HEK293 (cell line): Measurements from ENCODE around the gene TRNAU1AP.

Experiments used
- CTCF ChIA-PET: fragments of 350-600 bp; formaldehyde crosslinking; extraction: SDS; loops from one replicate; lab custom pipeline; 2021; ENCODE audit warnings: antibody characterized with exemption; lab: Yijun Ruan, JAX
- POLR2A ChIA-PET: fragments of 300-600 bp; formaldehyde crosslinking; extraction: SDS; loops from one replicate; lab custom pipeline; 2020; ENCODE audit warnings: antibody characterized with exemption, inconsistent platforms; lab: Yijun Ruan, JAX
- H3K27ac ChIP-seq: fragments of 200-500 bp; sonication (Bioruptor generic); 2 replicates; pipeline ENCODE4 v1.5.1; 2014; ENCODE audit warnings: low read depth, low read length, control low read depth, inconsistent platforms; ENCODE audit errors: extremely low read depth
- H3K36me3 ChIP-seq, 2 experiments: fragments of 200-500 bp in 1 of 2; sonication (Bioruptor generic) in 1 of 2; 1 replicate in 1 of 2; 2 replicates in 1 of 2; pipeline ENCODE4 v1.5.1; 2014 to 2017; ENCODE audit warnings: inconsistent platforms in 2 of 2, low read length in 2 of 2; ENCODE audit not compliant: control insufficient read depth in 2 of 2, insufficient read depth in 1 of 2
- H3K4me1 ChIP-seq: fragments of 200-500 bp; sonication (Bioruptor generic); 2 replicates; pipeline ENCODE4 v1.5.1; 2014; ENCODE audit warnings: mild to moderate bottlenecking, low read length, inconsistent platforms; ENCODE audit not compliant: control insufficient read depth, insufficient read depth
- H3K4me3 ChIP-seq: 2 replicates; pipeline ENCODE4 v1.5.1; 2011; ENCODE audit warnings: low read depth, mild to moderate bottlenecking, control low read depth, low read length, moderate library complexity
- H3K9me3 ChIP-seq: fragments of 200-500 bp; sonication (Bioruptor generic); 2 replicates; pipeline ENCODE4 v1.5.1; 2014; ENCODE audit warnings: low read depth, low read length, inconsistent platforms; ENCODE audit not compliant: control insufficient read depth, insufficient read depth
- ATF2 ChIP-seq: fragments of 450-650 bp; formaldehyde crosslinking; IDR thresholded peaks from 2 replicates; pipeline ENCODE4 v1.5.1; 2016; ENCODE audit warnings: missing biosample characterization, missing genetic modification characterization, low read depth
- IKZF3 ChIP-seq: fragments of 450-650 bp; IDR thresholded peaks from 2 replicates; pipeline ENCODE4 v1.5.0; 2018; ENCODE audit warnings: missing biosample characterization, mild to moderate bottlenecking, missing genetic modification characterization, moderate library complexity
- KLF10 ChIP-seq: fragments of 450-650 bp; IDR thresholded peaks from 2 replicates; pipeline ENCODE4 v1.5.1; 2018; ENCODE audit warnings: missing biosample characterization, mild to moderate bottlenecking, missing genetic modification characterization
- REPIN1 ChIP-seq: fragments of 450-650 bp; formaldehyde crosslinking; IDR thresholded peaks from 2 replicates; pipeline ENCODE4 v1.5.1; 2017; ENCODE audit warnings: missing biosample characterization, missing genetic modification characterization, low read depth
- ZBTB17 ChIP-seq: fragments of 450-650 bp; formaldehyde crosslinking; IDR thresholded peaks from 2 replicates; pipeline ENCODE4 v1.5.1; 2016; ENCODE audit warnings: missing biosample characterization, missing genetic modification characterization
- ZBTB21 ChIP-seq: fragments of 450-650 bp; formaldehyde crosslinking; IDR thresholded peaks from 2 replicates; pipeline ENCODE4 v1.5.1; 2017; ENCODE audit warnings: missing biosample characterization, missing genetic modification characterization
- ZBTB44 ChIP-seq: fragments of 450-650 bp; IDR thresholded peaks from 2 replicates; pipeline ENCODE4 v1.5.1; 2018; ENCODE audit warnings: missing biosample characterization, mild to moderate bottlenecking, missing genetic modification characterization
- ZFHX2 ChIP-seq: fragments of 450-650 bp; formaldehyde crosslinking; conservative IDR thresholded peaks from 2 replicates; pipeline ENCODE4 v1.5.1; 2016; ENCODE audit warnings: missing biosample characterization, missing genetic modification characterization
- ZNF10 ChIP-seq: fragments of 450-650 bp; formaldehyde crosslinking; IDR thresholded peaks from 2 replicates; pipeline ENCODE4 v1.5.1; 2017; ENCODE audit warnings: missing biosample characterization, missing genetic modification characterization
- ZNF16 ChIP-seq: fragments of 450-650 bp; formaldehyde crosslinking; IDR thresholded peaks from 2 replicates; pipeline ENCODE4 v1.5.1; 2016; ENCODE audit warnings: low read depth, missing biosample characterization, missing genetic modification characterization
- ZNF211 ChIP-seq: fragments of 450-650 bp; formaldehyde crosslinking; IDR thresholded peaks from 2 replicates; pipeline ENCODE4 v1.5.1; 2016; ENCODE audit warnings: low read depth, missing biosample characterization, missing genetic modification characterization
- ZNF223 ChIP-seq: fragments of 450-650 bp; formaldehyde crosslinking; IDR thresholded peaks from 2 replicates; pipeline ENCODE4 v1.5.1; 2016; ENCODE audit warnings: missing biosample characterization, missing genetic modification characterization
- ZNF280D ChIP-seq: fragments of 450-650 bp; formaldehyde crosslinking; IDR thresholded peaks from 2 replicates; pipeline ENCODE4 v1.5.1; 2016; ENCODE audit warnings: missing biosample characterization, missing genetic modification characterization
- ZNF302 ChIP-seq: fragments of 450-650 bp; formaldehyde crosslinking; IDR thresholded peaks from 2 replicates; pipeline ENCODE4 v1.5.1; 2016; ENCODE audit warnings: missing biosample characterization, missing genetic modification characterization, low read depth
- ZNF324 ChIP-seq: fragments of 450-650 bp; formaldehyde crosslinking; IDR thresholded peaks from 2 replicates; pipeline ENCODE4 v1.5.1; 2016; ENCODE audit warnings: missing biosample characterization, missing genetic modification characterization
- ZNF449 ChIP-seq: fragments of 450-650 bp; formaldehyde crosslinking; IDR thresholded peaks from 2 replicates; pipeline ENCODE4 v1.5.1; 2017; ENCODE audit warnings: missing biosample characterization, mild to moderate bottlenecking, missing genetic modification characterization, moderate library complexity
- ZNF473 ChIP-seq: fragments of 450-650 bp; formaldehyde crosslinking; IDR thresholded peaks from 2 replicates; pipeline ENCODE4 v1.5.1; 2017; ENCODE audit warnings: missing biosample characterization, missing genetic modification characterization
- ZNF488 ChIP-seq: fragments of 450-650 bp; formaldehyde crosslinking; IDR thresholded peaks from 2 replicates; pipeline ENCODE4 v1.5.1; 2016; ENCODE audit warnings: missing biosample characterization, missing genetic modification characterization
- ZNF514 ChIP-seq: fragments of 450-650 bp; formaldehyde crosslinking; IDR thresholded peaks from 2 replicates; pipeline ENCODE4 v1.5.1; 2016; ENCODE audit warnings: missing biosample characterization, missing genetic modification characterization
- ZNF626 ChIP-seq: fragments of 450-650 bp; sonication (Bioruptor Pico); formaldehyde crosslinking; IDR thresholded peaks from 2 replicates; pipeline ENCODE4 v1.5.1; 2018; ENCODE audit warnings: missing biosample characterization, missing genetic modification characterization, inconsistent platforms
- ZNF654 ChIP-seq: fragments of 450-650 bp; formaldehyde crosslinking; IDR thresholded peaks from 2 replicates; pipeline ENCODE4 v1.5.1; 2016; ENCODE audit warnings: low read depth, missing biosample characterization, missing genetic modification characterization
- ZNF777 ChIP-seq: fragments of 450-650 bp; formaldehyde crosslinking; IDR thresholded peaks from 2 replicates; pipeline ENCODE4 v1.5.1; 2017; ENCODE audit warnings: missing biosample characterization, missing genetic modification characterization, borderline replicate concordance
- ZNF791 ChIP-seq: fragments of 450-650 bp; formaldehyde crosslinking; IDR thresholded peaks from 2 replicates; pipeline ENCODE4 v1.5.1; 2016; ENCODE audit warnings: missing biosample characterization, missing genetic modification characterization

Gene TRNAU1AP

GRCh38 chr1:28526886-28527285 lies 26.0 kb upstream of the TRNAU1AP start (continued):
- TF ChIP-seq ZNF626 (tag by site-specific recombination) (no peak), ZNF211 (no peak), REPIN1 (no peak), ZBTB44 (tag by site-specific recombination) (no peak)
- TF ChIP-seq, all 188 proteins: peak for 0

GRCh38 chr1:28530456-28530855 lies 22.4 kb upstream of the TRNAU1AP start:
- Histone ChIP-seq H3K4me3 (no peak overlapping the region), H3K36me3 (peaks cover 24 to 56% of the 10 kb centered on the region in 2 experiments), H3K9me3 (no peaks in the 10 kb centered on the region), H3K4me1 (no peaks in the 10 kb centered on the region), H3K27ac (no peak overlapping the region)
- ChIA-PET CTCF (interaction anchor here (0.7 kb wide), 1 partner anchor 122 kb away, joined by 3 read pairs; no protein-coding TSS in a partner anchor), POLR2A (interaction anchor here (0.6 kb wide), 1 partner anchor 24 kb away, joined by 3 read pairs; no protein-coding TSS in a partner anchor)
- TF ChIP-seq ZNF302 (tag by site-specific recombination) (no peak), ZNF488 (tag by site-specific recombination) (no peak), ZBTB21 (tag by site-specific recombination) (no peak)

GRCh38 chr1:28534671-28535070 lies 18.2 kb upstream of the TRNAU1AP start:
- CTCF ChIA-PET, result no interaction called here
- TF ChIP-seq ZNF449, result no peak
- no peak for TF ChIP-seq ZBTB17 (tag by site-specific recombination)
- H3K27ac ChIP-seq, result no peak overlapping the region

GRCh38 chr1:28535180-28535579 lies 17.7 kb upstream of the TRNAU1AP start:
- H3K4me3 ChIP-seq, result no peak overlapping the region
- CTCF ChIA-PET, result no interaction called here
- H3K9me3 ChIP-seq, result no peaks in the 10 kb centered on the region
- peaks cover 17 to 77% of the 10 kb centered on the region in 2 experiments for H3K36me3 ChIP-seq
- no peaks in the 10 kb centered on the region for H3K4me1 ChIP-seq
- POLR2A ChIA-PET, result no interaction called here
- no peak overlapping the region for H3K27ac ChIP-seq
- TF ChIP-seq ATF2 (tag by site-specific recombination), result no peak
- no peak for TF ChIP-seq ZNF791 (tag by site-specific recombination)
- TF ChIP-seq ZNF324 (tag by site-specific recombination), result no peak
- no peak for TF ChIP-seq ZNF473
- no peak for TF ChIP-seq ZNF16
- no peak for TF ChIP-seq KLF10 (tag by site-specific recombination)
- no peak for TF ChIP-seq IKZF3 (tag by site-specific recombination)
- TF ChIP-seq ZNF10 (tag by site-specific recombination), result no peak
- no peak for TF ChIP-seq ZNF777
- TF ChIP-seq ZNF514 (tag by site-specific recombination), result no peak
- TF ChIP-seq ZNF223 (tag by site-specific recombination), result no peak
- no peak for TF ChIP-seq ZNF280D (tag by site-specific recombination)
- TF ChIP-seq ZFHX2 (tag by site-specific recombination), result no peak
- no peak for TF ChIP-seq ZNF654

More at GRCh38 chr1:28534671-28535070, 18.2 kb upstream of the TRNAU1AP start:
- H3K4me3 ChIP-seq, result no peak overlapping the region
- no peaks in the 10 kb centered on the region for H3K9me3 ChIP-seq
- POLR2A ChIA-PET, result no interaction called here
- H3K36me3 ChIP-seq, result peaks cover 21 to 82% of the 10 kb centered on the region in 2 experiments
- H3K4me1 ChIP-seq, result no peaks in the 10 kb centered on the region
